OCI-LY1 (cell line): ENCODE measurements around the gene DCDC1.

Source experiments
- H2AFZ ChIP-seq: fragments of 200-600 bp; sonication (generic), shearing (Covaris generic); 2 replicates; pipeline ENCODE4 v1.6.0; 2014; ENCODE audit warnings: antibody characterized with exemption, mild to moderate bottlenecking, low read length
- H3F3A ChIP-seq: fragments of 200-600 bp; sonication (generic), shearing (Covaris generic); 2 replicates; pipeline ENCODE4 v1.6.0; 2014; ENCODE audit warnings: mild to moderate bottlenecking, antibody characterized with exemption, low read length, moderate library complexity; ENCODE audit not compliant: insufficient read depth
- H3K27ac ChIP-seq: fragments of 200-600 bp; sonication (generic); 2 replicates; pipeline ENCODE4 v1.5.1; 2014; ENCODE audit warnings: low read length, mixed run types, mild to moderate bottlenecking, low read depth; ENCODE audit not compliant: poor library complexity, severe bottlenecking
- H3K27me3 ChIP-seq: fragments of 200-600 bp; sonication (generic); 2 replicates; pipeline ENCODE4 v1.6.0; 2014; ENCODE audit warnings: antibody characterized with exemption, mild to moderate bottlenecking, low read length, moderate library complexity; ENCODE audit not compliant: insufficient read depth
- H3K36me3 ChIP-seq: fragments of 200-600 bp; sonication (generic); 2 replicates; pipeline ENCODE4 v1.6.1; 2014; ENCODE audit warnings: mild to moderate bottlenecking, antibody characterized with exemption, low read length, moderate library complexity, mixed read lengths; ENCODE audit not compliant: insufficient read depth
- H3K4me1 ChIP-seq: fragments of 200-600 bp; sonication (generic); 2 replicates; pipeline ENCODE4 v1.5.1; 2014; ENCODE audit warnings: mild to moderate bottlenecking, low read length, moderate library complexity; ENCODE audit not compliant: insufficient read depth, severe bottlenecking
- H3K4me2 ChIP-seq: fragments of 200-600 bp; sonication (generic), shearing (Covaris generic); 2 replicates; pipeline ENCODE4 v1.6.1; 2014; ENCODE audit warnings: low read length
- H3K4me3 ChIP-seq: fragments of 200-600 bp; sonication (generic); 2 replicates; pipeline ENCODE4 v1.5.1; 2014; ENCODE audit warnings: low read length, low read depth, mild to moderate bottlenecking, mixed read lengths; ENCODE audit not compliant: poor library complexity, severe bottlenecking
- H3K79me2 ChIP-seq: fragments of 200-600 bp; shearing (Covaris generic); 2 replicates; pipeline ENCODE4 v1.6.1; 2016; ENCODE audit warnings: mixed run types, low read length, mixed read lengths; ENCODE audit not compliant: insufficient read depth
- H3K9ac ChIP-seq: fragments of 200-600 bp; sonication (generic), shearing (Covaris generic); 2 replicates; pipeline ENCODE4 v1.6.1; 2014; ENCODE audit warnings: mild to moderate bottlenecking, low read length, mixed read lengths
- H3K9me2 ChIP-seq: fragments of 200-600 bp; sonication (generic), shearing (Covaris generic); 2 replicates; pipeline ENCODE4 v1.6.1; 2014; ENCODE audit warnings: low read depth, mild to moderate bottlenecking, low read length, mixed read lengths
- H3K9me3 ChIP-seq: fragments of 200-600 bp; shearing (Covaris generic); 2 replicates; pipeline ENCODE4 v1.6.1; 2014; ENCODE audit warnings: low read length, mixed read lengths
- H4K20me1 ChIP-seq: fragments of 200-600 bp; sonication (generic), shearing (Covaris generic); 2 replicates; pipeline ENCODE4 v1.6.0; 2016; ENCODE audit warnings: mild to moderate bottlenecking, low read length; ENCODE audit not compliant: insufficient read depth
- CTCF ChIP-seq: fragments of 200-600 bp; sonication (generic), shearing (Covaris generic); IDR thresholded peaks from 2 replicates; pipeline ENCODE4 v1.5.1; 2017; ENCODE audit warnings: mild to moderate bottlenecking, antibody characterized with exemption, low read length, moderate library complexity, mixed read lengths
- EZH2 ChIP-seq: fragments of 200-600 bp; sonication (generic), shearing (Covaris generic); IDR thresholded peaks from 2 replicates; pipeline ENCODE4 v1.8.0; 2017; ENCODE audit warnings: borderline replicate concordance, mixed run types, mild to moderate bottlenecking, antibody characterized with exemption, low read length, moderate library complexity, mixed read lengths

Gene DCDC1

GRCh38 chr11:30823119-30823518, 546.4 kb downstream of the DCDC1 start:
- Histone ChIP-seq H3K9me2 (no peaks in the 10 kb centered on the region), H3K36me3 (no peaks in the 10 kb centered on the region), H3K4me2 (no peak overlapping the region), H3K9ac (no peak overlapping the region), H3K27me3 (no peaks in the 10 kb centered on the region), H3K9me3 (no peaks in the 10 kb centered on the region), H3K4me3 (no peak overlapping the region), H3K27ac (no peak overlapping the region), H3F3A (no peaks in the 10 kb centered on the region), H4K20me1 (no peaks in the 10 kb centered on the region), H3K79me2 (no peaks in the 10 kb centered on the region), H2AFZ (no peak overlapping the region), H3K4me1 (no peaks in the 10 kb centered on the region)
- no peak for TF ChIP-seq EZH2
- no peak for TF ChIP-seq CTCF

DNA sequence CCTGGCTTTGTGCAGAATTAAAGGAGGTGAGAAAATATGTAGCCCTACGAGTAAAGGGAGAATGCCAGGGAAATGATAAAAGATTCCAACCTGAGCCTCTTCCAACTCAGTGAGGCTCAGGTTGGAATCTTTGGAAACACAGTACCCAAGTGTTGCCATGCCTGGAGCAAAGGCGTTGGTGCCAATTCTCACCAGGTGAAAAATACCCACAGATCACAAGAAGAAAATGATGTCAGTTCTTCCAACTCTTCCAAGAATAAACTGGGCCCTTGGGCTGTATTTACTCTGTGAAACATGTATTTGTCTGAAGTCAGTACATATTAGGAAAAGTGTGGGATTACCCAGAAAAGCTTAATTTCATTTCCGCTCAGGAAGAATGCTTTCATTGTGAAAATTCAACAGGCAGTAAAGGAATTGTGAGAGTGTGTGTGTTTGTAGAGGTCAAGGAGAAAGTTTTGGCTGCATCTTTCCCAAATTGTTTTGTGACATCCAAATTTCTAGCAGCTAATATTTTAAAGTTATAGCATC, 548.0 kb downstream of the DCDC1 start:
- no peak overlapping the region for H3K4me2 ChIP-seq
- no peaks in the 10 kb centered on the region for H3K36me3 ChIP-seq
- TF ChIP-seq EZH2 (no peak), CTCF (no peak)
- no peaks in the 10 kb centered on the region for H3K9me3 ChIP-seq
- no peak overlapping the region for H3K27ac ChIP-seq
- no peak overlapping the region for H3K4me3 ChIP-seq
- no peaks in the 10 kb centered on the region for H4K20me1 ChIP-seq
- H3K9ac ChIP-seq, result no peak overlapping the region
- no peaks in the 10 kb centered on the region for H3K27me3 ChIP-seq
- no peaks in the 10 kb centered on the region for H3K4me1 ChIP-seq
- H3F3A ChIP-seq, result no peaks in the 10 kb centered on the region
- H3K9me2 ChIP-seq, result no peaks in the 10 kb centered on the region
- H2AFZ ChIP-seq, result no peak overlapping the region
- H3K79me2 ChIP-seq, result no peaks in the 10 kb centered on the region

GRCh38 chr11:30818721-30819120, 550.8 kb downstream of the DCDC1 start:
- no peak overlapping the region for H2AFZ ChIP-seq
- TF ChIP-seq CTCF (no peak), EZH2 (no peak)
- H3K9me3 ChIP-seq, result no peaks in the 10 kb centered on the region
- no peaks in the 10 kb centered on the region for H4K20me1 ChIP-seq
- H3K27me3 ChIP-seq, result no peaks in the 10 kb centered on the region
- no peaks in the 10 kb centered on the region for H3F3A ChIP-seq
- H3K4me3 ChIP-seq, result no peak overlapping the region
- H3K9ac ChIP-seq, result no peak overlapping the region
- H3K79me2 ChIP-seq, result no peaks in the 10 kb centered on the region
- H3K4me1 ChIP-seq, result no peaks in the 10 kb centered on the region
- H3K27ac ChIP-seq, result no peak overlapping the region
- H3K9me2 ChIP-seq, result no peaks in the 10 kb centered on the region
- no peaks in the 10 kb centered on the region for H3K36me3 ChIP-seq
- no peak overlapping the region for H3K4me2 ChIP-seq
